Mesendoderm (in vitro differentiated cells): ENCODE data around the gene MED25.

ENCODE experiments used
- DNase-seq: peaks from one replicate; pipeline ENCODE4 v3.0.0; 2013
- H2AK5ac ChIP-seq: 2 replicates; pipeline ENCODE4 v1.6.1; 2013; ENCODE audit warnings: low read length, inconsistent platforms
- H2BK120ac ChIP-seq: 2 replicates; pipeline ENCODE4 v1.6.1; 2013; ENCODE audit warnings: low read depth, mild to moderate bottlenecking, low read length, moderate library complexity, mixed read lengths
- H2BK15ac ChIP-seq: replicated peaks from 2 replicates; pipeline ENCODE4 v1.6.1; 2013; ENCODE audit warnings: low read depth, mild to moderate bottlenecking, moderate library complexity
- H2BK5ac ChIP-seq: 2 replicates; pipeline ENCODE4 v1.6.1; 2013; ENCODE audit warnings: low read length, inconsistent platforms
- H3K18ac ChIP-seq: 2 replicates; pipeline ENCODE4 v1.6.1; 2013; ENCODE audit warnings: mild to moderate bottlenecking, low read length, mixed read lengths
- H3K23ac ChIP-seq: one replicate; pipeline ENCODE4 v1.6.1; 2013; ENCODE audit warnings: low read length
- H3K27ac ChIP-seq: 2 replicates; pipeline ENCODE4 v1.5.1; 2013; ENCODE audit warnings: low read depth, mild to moderate bottlenecking, inconsistent platforms, low read length, moderate library complexity
- H3K27me3 ChIP-seq: 2 replicates; pipeline ENCODE4 v1.6.1; 2013; ENCODE audit warnings: low read length, control low read depth, mild to moderate bottlenecking, inconsistent platforms; ENCODE audit not compliant: insufficient read depth, poor library complexity
- H3K36me3 ChIP-seq: 2 replicates; pipeline ENCODE4 v1.6.1; 2013; ENCODE audit warnings: low read length, inconsistent platforms; ENCODE audit not compliant: control insufficient read depth, insufficient read depth
- H3K4ac ChIP-seq: one replicate; pipeline ENCODE4 v1.6.1; 2013; ENCODE audit warnings: low read depth, mild to moderate bottlenecking, low read length, moderate library complexity
- H3K4me1 ChIP-seq: 2 replicates; pipeline ENCODE4 v1.6.1; 2013; ENCODE audit warnings: low read depth, low read length, inconsistent platforms; ENCODE audit not compliant: control insufficient read depth
- H3K4me2 ChIP-seq: 2 replicates; pipeline ENCODE4 v1.6.1; 2013; ENCODE audit warnings: low read length
- H3K4me3 ChIP-seq: 2 replicates; pipeline ENCODE4 v1.5.1; 2013; ENCODE audit warnings: mild to moderate bottlenecking, low read length
- H3K56ac ChIP-seq: one replicate; pipeline ENCODE4 v1.6.1; 2013; ENCODE audit warnings: low read length
- H3K79me1 ChIP-seq: 2 replicates; pipeline ENCODE4 v1.6.1; 2013; ENCODE audit warnings: low read length, inconsistent platforms
- H3K79me2 ChIP-seq: 2 replicates; pipeline ENCODE4 v1.6.1; 2013; ENCODE audit warnings: mild to moderate bottlenecking, low read length; ENCODE audit not compliant: control insufficient read depth, insufficient read depth
- H3K9ac ChIP-seq: 2 replicates; pipeline ENCODE4 v1.6.1; 2013; ENCODE audit warnings: low read length, inconsistent platforms
- H4K5ac ChIP-seq: one replicate; pipeline ENCODE4 v1.6.1; 2013; ENCODE audit warnings: low read length
- H4K8ac ChIP-seq: one replicate; pipeline ENCODE4 v1.6.1; 2013; ENCODE audit warnings: low read depth, mild to moderate bottlenecking, control low read depth, low read length, moderate library complexity
- WGBS: extraction: QIAGEN DNeasy Blood & Tissue Kit; methylation state at CpG from one replicate; pipeline ENCODE4 v1.1.7; 2013; ENCODE audit warnings: low lambda C conversion rate, missing lambda C conversion rate; ENCODE audit not compliant: insufficient coverage; ENCODE audit errors: extremely low coverage; 5-methylcytosine and 5-hydroxymethylcytosine counted together

The MED25 gene

DNA sequence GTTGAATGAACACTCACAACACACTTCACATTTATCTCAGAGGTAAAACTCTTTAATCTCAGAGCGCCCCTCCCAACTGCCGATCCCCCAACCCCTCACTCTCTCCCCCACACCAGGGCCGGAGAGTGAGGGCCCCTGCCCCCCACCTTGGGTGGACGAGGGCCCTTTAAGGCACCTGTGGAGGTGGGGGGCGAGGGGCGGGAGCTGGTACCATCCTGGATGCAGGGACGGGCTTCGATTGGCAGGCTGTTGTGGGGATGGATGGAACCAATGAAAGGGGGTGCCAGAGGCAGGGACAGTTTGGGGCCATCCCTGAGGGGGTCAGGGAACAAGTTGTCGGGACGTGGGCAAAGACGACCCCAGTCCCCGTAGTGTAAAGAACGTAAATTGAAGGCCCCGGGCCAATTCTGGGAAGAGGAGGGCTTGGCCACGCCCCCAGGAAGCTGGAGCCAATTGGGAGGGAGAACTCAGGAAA, 51.0 kb downstream of the MED25 start:
- Histone ChIP-seq H3K4me1 (peaks cover 4% of the 10 kb centered on the region), H2AK5ac (no peak overlapping the region), H3K18ac (no peak overlapping the region), H3K79me2 (peaks cover 20% of the 10 kb centered on the region), H3K79me1 (peaks cover 10% of the 10 kb centered on the region), H3K36me3 (peaks cover 4% of the 10 kb centered on the region), H3K9ac (peak overlapping the region; percentile 44), H3K4me2 (peak overlapping the region; percentile 49), H2BK5ac (no peak overlapping the region), H3K27ac (peak overlapping the region; percentile 42), H3K4ac (no peak overlapping the region), H3K4me3 (no peak overlapping the region), H2BK120ac (no peak overlapping the region), H4K5ac (no peak overlapping the region), H3K23ac (no peak overlapping the region), H3K27me3 (no peaks in the 10 kb centered on the region), H3K56ac (peak overlapping the region; percentile 71), H2BK15ac (no peak overlapping the region), H4K8ac (no peak overlapping the region)
- no peak for DNase-seq
- WGBS: no CpG with 5 or more reads among the region's 15 CpGs

DNA sequence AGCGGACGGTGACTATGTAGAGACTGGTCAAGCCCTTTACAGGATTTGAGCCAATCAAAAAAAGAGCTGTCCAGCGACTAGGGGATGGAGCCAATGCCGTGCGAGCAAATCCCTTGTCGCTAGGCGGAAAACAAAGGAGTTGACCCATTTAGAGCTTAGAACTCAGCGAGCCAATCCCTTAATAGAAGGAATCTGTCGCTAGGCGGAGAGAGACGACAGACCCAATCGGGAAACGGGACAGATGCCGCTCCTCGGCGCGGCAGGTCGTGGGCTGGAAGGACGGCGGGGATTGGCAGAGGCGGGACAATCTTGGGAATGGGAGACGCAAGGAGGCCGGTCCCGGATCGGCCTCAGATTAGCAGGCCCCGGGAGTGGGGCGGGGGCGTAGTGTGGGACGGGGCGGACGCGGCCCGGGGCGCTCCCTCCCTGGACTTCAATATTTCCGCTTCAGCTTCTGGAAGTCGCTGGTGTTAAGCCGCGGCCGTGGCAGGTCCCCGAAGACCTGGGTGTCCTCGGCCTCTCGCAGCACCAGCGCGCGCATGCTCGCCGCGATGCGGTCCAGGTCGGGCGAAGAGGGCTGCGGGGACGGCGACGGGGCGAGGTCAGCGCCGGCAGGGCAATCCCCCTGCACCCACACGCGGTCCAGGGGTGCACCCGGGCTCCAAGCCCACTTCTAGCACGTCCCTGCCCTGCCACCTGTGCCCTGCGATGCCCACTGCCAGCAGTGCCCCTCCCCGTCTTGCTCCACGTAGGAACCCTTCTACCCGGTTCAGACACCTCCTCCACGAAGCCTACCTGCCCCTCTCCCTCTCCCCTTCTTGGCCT, 51.6 kb downstream of the MED25 start:
- peak overlapping the region; percentile 96 for H3K56ac ChIP-seq
- no peak overlapping the region for H4K8ac ChIP-seq
- peak overlapping the region; percentile 85 for H3K4ac ChIP-seq
- H2BK15ac ChIP-seq: no peak overlapping the region
- peak overlapping the region; percentile 99 for H2AK5ac ChIP-seq
- H2BK5ac ChIP-seq: peak overlapping the region; percentile 65
- peak overlapping the region; percentile 44 for H3K4me3 ChIP-seq
- H4K5ac ChIP-seq: peak overlapping the region; percentile 30
- peak overlapping the region; percentile 69 for H3K27ac ChIP-seq
- no peak overlapping the region for H2BK120ac ChIP-seq
- peak; percentile 100 for DNase-seq
- WGBS: no CpG with 5 or more reads among the region's 67 CpGs
- peak overlapping the region; percentile 29 for H3K18ac ChIP-seq
- H3K4me1 ChIP-seq: peaks cover 4% of the 10 kb centered on the region
- no peaks in the 10 kb centered on the region for H3K27me3 ChIP-seq
- peak overlapping the region; percentile 88 for H3K4me2 ChIP-seq
- peaks cover 13% of the 10 kb centered on the region for H3K79me1 ChIP-seq
- peaks cover under 1% of the 10 kb centered on the region for H3K36me3 ChIP-seq
- peak overlapping the region; percentile 74 for H3K23ac ChIP-seq
- H3K79me2 ChIP-seq: peaks cover 18% of the 10 kb centered on the region
- H3K9ac ChIP-seq: peak overlapping the region; percentile 87

DNA sequence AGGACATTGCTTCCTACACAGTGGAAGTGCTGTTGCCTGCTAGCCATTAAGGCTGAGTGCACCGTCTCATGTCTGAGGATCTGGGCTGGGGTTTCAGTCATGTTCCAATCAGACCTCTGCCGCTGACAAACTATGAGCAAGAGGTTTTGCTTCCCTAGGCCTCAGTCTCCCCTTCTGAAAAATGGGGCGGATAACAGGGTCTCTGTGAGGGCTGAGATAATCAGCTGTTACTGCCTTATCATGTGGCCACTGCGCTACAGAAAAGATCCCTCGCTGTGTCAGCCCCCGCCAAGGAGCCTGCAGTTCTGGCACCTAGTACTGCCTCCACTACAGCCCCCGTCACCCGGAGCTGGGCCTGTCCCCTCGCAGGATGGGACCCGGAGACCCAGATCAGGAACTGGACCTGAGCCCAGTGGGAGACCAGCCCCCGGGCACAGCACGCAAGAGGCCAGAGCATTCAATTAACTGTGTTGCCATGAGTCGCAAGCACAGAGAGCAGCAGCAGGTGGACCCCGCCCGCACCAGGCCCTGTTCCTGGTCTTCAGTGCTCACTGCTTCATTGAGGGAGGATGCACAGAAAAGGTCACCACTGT, 52.3 kb downstream of the MED25 start:
- WGBS: no CpG with 5 or more reads among the region's 15 CpGs
- peak overlapping the region; percentile 74 for H3K23ac ChIP-seq
- H3K27ac ChIP-seq: peak overlapping the region; percentile 69
- peak overlapping the region; percentile 88 for H3K4me2 ChIP-seq
- no peak for DNase-seq
- peak overlapping the region; percentile 85 for H3K4ac ChIP-seq
- H3K27me3 ChIP-seq: no peaks in the 10 kb centered on the region
- H3K4me1 ChIP-seq: peaks cover 4% of the 10 kb centered on the region
- no peak overlapping the region for H2BK120ac ChIP-seq
- H2BK5ac ChIP-seq: peak overlapping the region; percentile 65
- H2AK5ac ChIP-seq: peak overlapping the region; percentile 99
- peak overlapping the region; percentile 44 for H3K4me3 ChIP-seq
- no peak overlapping the region for H4K8ac ChIP-seq
- no peak overlapping the region for H3K18ac ChIP-seq
- H4K5ac ChIP-seq: peak overlapping the region; percentile 30
- H3K9ac ChIP-seq: peak overlapping the region; percentile 87
- peaks cover 8% of the 10 kb centered on the region for H3K79me1 ChIP-seq
- H3K79me2 ChIP-seq: peaks cover 18% of the 10 kb centered on the region
- no peak overlapping the region for H2BK15ac ChIP-seq
- no peaks in the 10 kb centered on the region for H3K36me3 ChIP-seq
- peak overlapping the region; percentile 96 for H3K56ac ChIP-seq

DNA sequence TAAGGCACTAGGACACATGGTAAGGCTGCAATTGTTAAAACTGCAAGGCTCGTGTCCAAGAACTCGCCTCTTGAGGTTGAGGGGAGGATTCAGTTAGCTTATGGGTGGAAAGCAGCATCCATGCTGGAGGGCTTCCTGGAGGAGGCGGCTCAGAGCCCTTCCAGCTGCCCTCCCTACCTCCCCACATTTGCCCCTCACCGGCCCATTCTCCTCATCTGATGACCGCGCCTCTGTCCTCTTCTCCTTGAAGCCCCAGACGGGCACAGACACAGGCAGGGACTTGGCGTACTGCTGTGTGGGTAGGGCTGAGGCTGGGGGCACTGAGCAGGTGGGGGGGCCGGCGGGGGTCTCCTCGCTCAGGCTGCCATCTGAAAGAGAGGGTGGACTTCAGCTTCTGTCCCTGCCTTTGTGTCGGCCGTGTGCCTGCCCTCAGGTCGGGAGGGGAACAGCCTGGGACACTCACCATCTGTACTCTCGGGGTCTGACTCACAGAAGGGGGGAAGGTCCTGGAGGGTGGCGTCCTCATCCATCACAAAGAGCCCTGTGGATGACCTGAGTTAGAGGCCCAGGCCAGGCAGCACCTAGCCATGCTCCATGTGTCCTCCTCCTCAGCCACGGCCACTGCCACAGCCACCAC, 53.4 kb downstream of the MED25 start:
- no peaks in the 10 kb centered on the region for H3K36me3 ChIP-seq
- no CpG with 5 or more reads among the region's 17 CpGs for WGBS
- H3K27ac ChIP-seq: no peak overlapping the region
- no peak for DNase-seq
- H3K79me2 ChIP-seq: peaks cover 16% of the 10 kb centered on the region
- no peak overlapping the region for H4K5ac ChIP-seq
- peaks cover 2% of the 10 kb centered on the region for H3K4me1 ChIP-seq
- H3K27me3 ChIP-seq: no peaks in the 10 kb centered on the region
- no peak overlapping the region for H4K8ac ChIP-seq
- H3K4ac ChIP-seq: no peak overlapping the region
- H2BK15ac ChIP-seq: no peak overlapping the region
- no peak overlapping the region for H3K4me2 ChIP-seq
- H2AK5ac ChIP-seq: no peak overlapping the region
- H2BK120ac ChIP-seq: no peak overlapping the region
- no peak overlapping the region for H3K4me3 ChIP-seq
- no peak overlapping the region for H3K56ac ChIP-seq
- no peak overlapping the region for H3K9ac ChIP-seq
- no peak overlapping the region for H2BK5ac ChIP-seq
- peaks cover 8% of the 10 kb centered on the region for H3K79me1 ChIP-seq
- H3K18ac ChIP-seq: no peak overlapping the region
- H3K23ac ChIP-seq: no peak overlapping the region

DNA sequence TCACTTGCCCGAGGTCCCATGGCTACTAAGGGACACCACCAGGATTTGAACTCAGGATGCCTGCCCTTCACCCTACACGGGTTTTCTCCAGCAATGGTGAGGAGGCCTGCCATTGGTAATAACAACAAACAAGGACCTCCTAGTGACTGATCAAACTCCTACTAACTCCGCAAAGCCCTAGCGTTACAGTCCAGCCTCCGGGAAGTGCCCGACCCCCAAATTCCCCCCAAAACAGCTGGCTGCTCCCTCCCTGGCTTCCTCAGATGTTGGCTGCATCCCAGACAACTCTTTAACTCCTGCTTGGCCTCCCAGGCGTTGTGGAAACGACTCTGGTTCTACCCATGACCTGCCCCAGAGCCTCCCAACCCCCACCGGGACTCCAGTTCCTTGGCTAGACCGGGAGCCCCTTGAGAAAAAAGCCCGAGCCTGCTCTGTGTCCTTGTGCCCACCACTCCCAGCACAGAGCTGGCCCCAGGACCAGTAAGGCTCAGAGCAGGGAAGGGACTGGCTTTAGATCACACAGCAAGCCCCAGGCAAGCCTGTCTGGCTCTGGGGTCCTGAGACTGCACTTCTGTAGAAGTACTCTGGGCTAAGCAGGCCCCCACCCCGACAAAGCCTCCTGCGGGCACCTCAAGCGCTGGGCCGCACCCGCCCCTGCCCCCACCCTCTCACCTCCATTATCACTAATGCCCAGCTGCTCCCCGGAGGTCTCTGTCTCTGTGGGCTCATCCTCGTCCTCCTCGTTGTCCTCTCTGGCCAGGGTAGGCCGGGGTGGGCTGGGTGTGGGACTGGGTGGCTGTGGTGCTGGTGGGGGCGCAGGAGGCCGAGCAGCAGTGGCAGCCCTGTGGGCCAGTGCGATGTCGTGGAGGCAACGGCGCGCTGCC, 54.4 kb downstream of the MED25 start:
- Histone ChIP-seq H3K9ac (no peak overlapping the region), H3K4me3 (no peak overlapping the region), H3K27ac (no peak overlapping the region), H3K4ac (no peak overlapping the region), H3K23ac (no peak overlapping the region), H3K4me1 (peaks cover 2% of the 10 kb centered on the region), H3K18ac (no peak overlapping the region), H3K79me2 (peaks cover 14% of the 10 kb centered on the region), H3K27me3 (no peaks in the 10 kb centered on the region), H3K4me2 (no peak overlapping the region), H2BK5ac (no peak overlapping the region), H2BK120ac (no peak overlapping the region), H3K79me1 (peaks cover 8% of the 10 kb centered on the region), H3K36me3 (no peaks in the 10 kb centered on the region), H2AK5ac (no peak overlapping the region), H3K56ac (no peak overlapping the region), H4K8ac (no peak overlapping the region), H2BK15ac (no peak overlapping the region), H4K5ac (no peak overlapping the region)
- WGBS: no CpG with 5 or more reads among the region's 27 CpGs
- DNase-seq: no peak
